ENCODE data around the gene EIF2S1. TPM values are rescaled to one million over a fixed set of nuclear protein-coding genes. Genes with fewer than 3 reads are reported as not detected.
"Not testable (repeated sequence)": the region's sequence is repeated elsewhere in the genome, so short reads cannot be mapped to it uniquely, and the experiment has no call there.

Gene EIF2S1
- polyA plus RNA-seq, 1 donor from 2014 or later = 124 TPM

GRCh38 chr14:67413806-67414769 lies 54.0 kb downstream of the EIF2S1 start:
- no peak overlapping the region for H3K27ac Mint-ChIP-seq
- H3K4me3 Mint-ChIP-seq = peak overlapping the region in 1 of 4 donors; percentile 41
- H3K9me3 Mint-ChIP-seq = no peaks in the 10 kb centered on the region
- H3K27me3 Mint-ChIP-seq = peaks cover 15% of the 10 kb centered on the region
- H3K4me1 Mint-ChIP-seq = peaks cover 0 to 6% (median 0%) of the 10 kb centered on the region in 3 donors
- no peaks in the 10 kb centered on the region for H3K36me3 Mint-ChIP-seq

GRCh38 chr14:67415610-67416009 lies 55.5 kb downstream of the EIF2S1 start:
- H3K4me1 Mint-ChIP-seq, H3K27ac Mint-ChIP-seq, H3K9me3 Mint-ChIP-seq, H3K4me3 Mint-ChIP-seq, H3K36me3 Mint-ChIP-seq: not testable (repeated sequence)
- peaks cover 13% of the 10 kb centered on the region for H3K27me3 Mint-ChIP-seq

DNA sequence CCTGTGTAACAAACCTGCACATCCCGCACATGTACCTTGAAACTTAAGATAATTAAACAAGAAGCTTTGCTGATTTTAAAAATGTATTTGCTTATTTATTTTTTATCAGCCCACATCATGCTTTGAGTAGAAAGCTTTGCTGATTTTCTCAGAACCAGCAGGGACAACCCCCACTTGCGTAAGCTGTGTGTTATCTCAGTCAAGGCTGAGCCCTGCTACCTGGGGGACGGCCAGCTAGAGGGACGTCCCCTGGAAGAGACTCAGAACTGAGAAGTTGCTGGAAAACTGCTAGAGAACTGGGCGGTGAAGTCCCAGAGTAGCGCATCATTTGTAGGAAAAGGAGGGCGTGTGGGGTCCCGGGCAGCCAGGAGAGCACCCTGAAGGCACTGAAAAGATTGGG lies 56.0 kb downstream of the EIF2S1 start:
- H3K36me3 Mint-ChIP-seq = no peaks in the 10 kb centered on the region
- H3K9me3 Mint-ChIP-seq = no peaks in the 10 kb centered on the region
- peaks cover 9% of the 10 kb centered on the region for H3K27me3 Mint-ChIP-seq
- no peak overlapping the region for H3K4me3 Mint-ChIP-seq
- no peak overlapping the region for H3K27ac Mint-ChIP-seq
- H3K4me1 Mint-ChIP-seq = peaks cover 0 to 6% (median 0%) of the 10 kb centered on the region in 3 donors

- no peak overlapping the region for H3K4me3 Mint-ChIP-seq
- H3K4me1 Mint-ChIP-seq = peaks cover 0 to 4% (median 0%) of the 10 kb centered on the region in 3 donors
- no peaks in the 10 kb centered on the region for H3K9me3 Mint-ChIP-seq
- H3K27ac Mint-ChIP-seq = no peak overlapping the region
- no peaks in the 10 kb centered on the region for H3K36me3 Mint-ChIP-seq
- H3K27me3 Mint-ChIP-seq = peaks cover 6% of the 10 kb centered on the region
Observed at GRCh38 chr14:67416810-67417209, 56.7 kb downstream of the EIF2S1 start.

- peaks cover 0 to 4% (median 0%) of the 10 kb centered on the region in 3 donors for H3K4me1 Mint-ChIP-seq
Observed at GRCh38 chr14:67417633-67418032, 57.5 kb downstream of the EIF2S1 start.

DNA sequence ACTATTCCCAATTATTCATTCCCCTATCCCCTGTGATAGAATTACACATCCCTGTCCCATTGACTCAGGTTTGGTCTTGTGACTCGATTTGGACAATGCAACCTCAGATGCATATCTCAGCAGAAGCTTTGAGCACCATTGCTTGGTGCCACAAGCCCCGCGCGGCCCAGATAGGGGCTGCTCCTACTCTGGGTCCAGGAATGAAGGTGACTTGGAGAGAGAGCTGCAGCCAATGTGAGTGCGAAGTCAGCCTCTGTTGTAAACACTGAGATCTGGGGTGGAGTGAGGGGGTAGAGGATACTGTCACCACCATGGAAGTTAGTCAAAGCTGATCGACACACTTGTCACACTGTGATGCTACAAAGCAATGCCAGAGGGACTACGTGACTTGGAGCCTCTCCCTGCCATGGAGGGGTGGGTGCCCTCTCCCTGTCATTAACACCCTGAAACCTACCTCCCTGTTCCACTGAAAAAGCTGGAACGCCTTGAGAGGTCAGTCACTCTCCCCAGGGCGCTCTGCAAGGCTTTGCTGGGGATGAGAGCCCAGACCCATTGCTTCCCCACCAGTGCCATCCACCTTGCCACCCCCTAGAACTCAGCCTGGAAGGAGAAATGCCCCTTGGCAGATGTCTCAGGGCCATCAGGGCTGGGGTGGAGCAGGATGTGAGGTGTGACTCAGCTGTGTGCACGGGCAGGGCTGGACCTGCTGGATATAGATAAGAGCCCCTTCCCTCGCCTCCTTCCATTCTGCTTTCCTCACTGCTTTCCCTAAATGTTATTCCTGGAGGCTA lies 58.5 kb downstream of the EIF2S1 start:
- Mint-ChIP-seq H3K4me3 (no peak overlapping the region), H3K9me3 (no peaks in the 10 kb centered on the region), H3K4me1 (peaks cover 0 to 4% (median 0%) of the 10 kb centered on the region in 3 donors), H3K36me3 (no peaks in the 10 kb centered on the region), H3K27ac (no peak overlapping the region), H3K27me3 (peaks cover 2% of the 10 kb centered on the region)

More at GRCh38 chr14:67417633-67418032, 57.5 kb downstream of the EIF2S1 start:
- peaks cover 1% of the 10 kb centered on the region for H3K27me3 Mint-ChIP-seq
- no peaks in the 10 kb centered on the region for H3K9me3 Mint-ChIP-seq
- no peak overlapping the region for H3K4me3 Mint-ChIP-seq
- no peak overlapping the region for H3K27ac Mint-ChIP-seq
- H3K36me3 Mint-ChIP-seq = no peaks in the 10 kb centered on the region

GRCh38 chr14:67420102-67420739 lies 60.1 kb downstream of the EIF2S1 start:
- H3K27me3 Mint-ChIP-seq = peaks cover 4% of the 10 kb centered on the region
- H3K27ac Mint-ChIP-seq = no peak overlapping the region
- H3K4me3 Mint-ChIP-seq = no peak overlapping the region
- H3K9me3 Mint-ChIP-seq = no peaks in the 10 kb centered on the region
- H3K4me1 Mint-ChIP-seq = peaks cover 0 to 4% (median 0%) of the 10 kb centered on the region in 3 donors
- no peaks in the 10 kb centered on the region for H3K36me3 Mint-ChIP-seq

DNA sequence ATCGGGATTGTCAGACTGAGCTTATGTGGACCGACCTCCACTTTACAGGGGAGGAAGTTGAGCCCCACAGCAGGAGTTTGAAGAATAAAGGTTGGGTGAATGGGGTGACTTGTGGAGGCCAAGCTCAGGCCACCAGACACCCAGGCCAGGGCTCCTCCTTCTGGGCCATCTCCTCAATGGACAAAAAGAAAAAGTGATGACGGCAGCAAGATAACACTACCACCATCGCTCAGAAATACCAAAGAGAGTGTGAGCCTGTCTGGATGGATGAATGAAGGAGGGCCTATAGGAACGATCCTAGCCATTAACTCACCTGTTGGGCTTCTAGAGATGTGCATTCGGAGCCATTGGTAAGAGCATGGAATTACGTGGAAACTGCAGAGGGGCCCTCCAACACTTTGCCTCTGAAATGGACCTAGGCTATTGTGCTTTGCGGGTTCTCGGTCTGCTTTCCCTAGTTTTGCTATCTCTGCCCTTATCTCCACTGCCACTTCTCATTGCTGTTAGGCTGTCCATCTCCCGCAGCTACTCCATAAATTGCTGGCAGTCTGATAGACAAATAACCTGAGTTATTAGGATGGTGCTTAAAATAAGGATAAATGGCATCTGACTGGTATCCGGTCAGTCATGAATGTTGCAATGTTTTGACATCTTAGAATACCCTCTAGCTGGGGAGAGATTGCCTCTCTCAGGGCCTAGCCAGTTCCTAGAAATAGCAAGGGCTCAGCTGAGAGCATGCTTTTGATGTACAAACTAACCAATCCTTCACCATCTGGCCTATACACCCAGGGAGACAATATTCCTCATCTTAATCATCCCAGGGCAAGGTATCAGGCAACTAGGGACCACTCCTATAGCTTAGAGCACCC lies 61.5 kb downstream of the EIF2S1 start:
- Mint-ChIP-seq H3K9me3 (no peaks in the 10 kb centered on the region), H3K4me3 (no peak overlapping the region), H3K27ac (no peak overlapping the region), H3K27me3 (peaks cover 8% of the 10 kb centered on the region), H3K36me3 (no peaks in the 10 kb centered on the region), H3K4me1 (peaks cover 0 to 3% (median 0%) of the 10 kb centered on the region in 3 donors)

GRCh38 chr14:67423424-67423823 lies 63.3 kb downstream of the EIF2S1 start:
- no peak overlapping the region for H3K4me3 Mint-ChIP-seq
- no peak overlapping the region for H3K27ac Mint-ChIP-seq
- peaks cover 11% of the 10 kb centered on the region for H3K27me3 Mint-ChIP-seq
- H3K36me3 Mint-ChIP-seq = no peaks in the 10 kb centered on the region
- H3K9me3 Mint-ChIP-seq = no peaks in the 10 kb centered on the region
- H3K4me1 Mint-ChIP-seq = peaks cover 0 to 5% (median 3%) of the 10 kb centered on the region in 3 donors

GRCh38 chr14:67424539-67424938 lies 64.4 kb downstream of the EIF2S1 start:
- Mint-ChIP-seq H3K27ac (no peak overlapping the region), H3K9me3 (no peaks in the 10 kb centered on the region), H3K4me1 (peaks cover 0 to 5% (median 3%) of the 10 kb centered on the region in 3 donors), H3K36me3 (no peaks in the 10 kb centered on the region), H3K4me3 (peak overlapping the region in 1 of 4 donors; percentile 17), H3K27me3 (peaks cover 11% of the 10 kb centered on the region)

- no peaks in the 10 kb centered on the region for H3K36me3 Mint-ChIP-seq
- H3K9me3 Mint-ChIP-seq = no peaks in the 10 kb centered on the region
- no peak overlapping the region for H3K27ac Mint-ChIP-seq
- no peak overlapping the region for H3K4me3 Mint-ChIP-seq
- H3K4me1 Mint-ChIP-seq = peaks cover 0 to 5% (median 3%) of the 10 kb centered on the region in 3 donors
- peaks cover 11% of the 10 kb centered on the region for H3K27me3 Mint-ChIP-seq
Observed at GRCh38 chr14:67425608-67426007, 65.5 kb downstream of the EIF2S1 start.

DNA sequence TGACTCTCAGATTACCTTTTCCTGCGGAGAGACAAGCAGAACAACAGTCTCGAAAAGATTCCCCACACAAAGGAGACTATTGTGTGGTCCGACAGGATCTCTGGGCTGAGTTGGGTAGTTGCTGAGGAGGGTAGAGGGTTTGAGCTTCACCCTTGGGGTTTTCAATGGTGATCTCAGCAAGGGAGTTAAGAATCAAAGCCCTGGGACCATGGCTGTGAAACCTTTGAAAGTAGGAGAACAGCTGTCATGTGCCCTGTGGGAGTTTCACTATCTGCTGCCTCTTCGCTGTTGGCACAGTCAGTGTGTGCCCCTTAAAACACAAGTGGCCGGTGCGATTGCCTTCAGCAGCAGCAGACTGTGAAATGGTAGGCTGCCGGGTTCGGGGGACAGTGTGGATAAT lies 66.0 kb downstream of the EIF2S1 start:
- no peaks in the 10 kb centered on the region for H3K9me3 Mint-ChIP-seq
- peaks cover 0 to 5% (median 3%) of the 10 kb centered on the region in 3 donors for H3K4me1 Mint-ChIP-seq
- no peaks in the 10 kb centered on the region for H3K36me3 Mint-ChIP-seq
- H3K27ac Mint-ChIP-seq = no peak overlapping the region
- peaks cover 11% of the 10 kb centered on the region for H3K27me3 Mint-ChIP-seq
- no peak overlapping the region for H3K4me3 Mint-ChIP-seq

GRCh38 chr14:67426983-67427606 lies 67.0 kb downstream of the EIF2S1 start:
- H3K27ac Mint-ChIP-seq = peak overlapping the region in 1 of 3 donors; percentile 62
- peaks cover 11% of the 10 kb centered on the region for H3K27me3 Mint-ChIP-seq
- H3K36me3 Mint-ChIP-seq = no peaks in the 10 kb centered on the region
- H3K4me3 Mint-ChIP-seq = peak overlapping the region in 1 of 4 donors; percentile 13
- H3K4me1 Mint-ChIP-seq = peaks cover 0 to 5% (median 3%) of the 10 kb centered on the region in 3 donors
- no peaks in the 10 kb centered on the region for H3K9me3 Mint-ChIP-seq

Measured in IgD-negative memory B cell (primary cell).